HepG2 (cell line): ENCODE results near the gene GAPDH. TPM values are rescaled to one million over a fixed set of nuclear protein-coding genes. Genes with fewer than 3 reads are reported as not detected.

ENCODE experiments used
- EEA1 ChIP-seq: sonication (generic); formaldehyde crosslinking; IDR thresholded peaks from 2 replicates; pipeline ENCODE4 v1.5.1; 2020; ENCODE audit warnings: mild to moderate bottlenecking, missing genetic modification reagents, borderline replicate concordance
- ELF4 ChIP-seq: sonication (generic); formaldehyde crosslinking; IDR thresholded peaks from 2 replicates; pipeline ENCODE4 v1.5.0; 2020; ENCODE audit warnings: missing genetic modification reagents, mild to moderate bottlenecking, moderate library complexity, borderline replicate concordance
- NCOR1 ChIP-seq: fragments of 200-600 bp; sonication (generic); IDR thresholded peaks from 2 replicates; pipeline ENCODE4 v1.7.0; 2017; ENCODE audit warnings: antibody characterized with exemption, low read length, borderline replicate concordance
- SIN3A ChIP-seq: IDR thresholded peaks from 2 replicates; pipeline ENCODE4 v1.6.1; 2011; ENCODE audit warnings: low read depth, mild to moderate bottlenecking, control low read depth, low read length, borderline replicate concordance
- SNRNP70 ChIP-seq: fragments of 200-400 bp; formaldehyde crosslinking; IDR thresholded peaks from 2 replicates; pipeline ENCODE4 v1.6.1; 2017; ENCODE audit warnings: mild to moderate bottlenecking, low read depth, low read length, moderate library complexity
- ZBTB40 ChIP-seq, 2 experiments: fragments of 450-650 bp in 1 of 2; sonication (generic) in 1 of 2; formaldehyde crosslinking in 1 of 2; IDR thresholded peaks; 2 replicates each; pipeline versions ENCODE4 v1.6.1 to v1.8.0; 2016 to 2022; ENCODE audit warnings: antibody characterized with exemption in 1 of 2, mild to moderate bottlenecking in 1 of 2, missing genetic modification reagents in 1 of 2
- ZNF281 ChIP-seq: sonication (generic); formaldehyde crosslinking; IDR thresholded peaks from 2 replicates; pipeline ENCODE4 v1.4.0; 2020; ENCODE audit warnings: missing genetic modification reagents, borderline replicate concordance
- ZNF30 ChIP-seq: sonication (generic); formaldehyde crosslinking; IDR thresholded peaks from 2 replicates; pipeline ENCODE4 v1.5.0; 2020; ENCODE audit warnings: mild to moderate bottlenecking, missing genetic modification reagents
- ZNF451 ChIP-seq: sonication (generic); formaldehyde crosslinking; IDR thresholded peaks from 2 replicates; pipeline ENCODE4 v1.5.0; 2020; ENCODE audit warnings: mild to moderate bottlenecking, missing genetic modification reagents
- ZNF572 ChIP-seq: sonication (generic); formaldehyde crosslinking; IDR thresholded peaks from 2 replicates; pipeline ENCODE4 v1.5.1; 2020; ENCODE audit warnings: mild to moderate bottlenecking, missing genetic modification reagents
- ZNF576 ChIP-seq: sonication (generic); formaldehyde crosslinking; IDR thresholded peaks from 2 replicates; pipeline ENCODE4 v1.4.0; 2020; ENCODE audit warnings: mild to moderate bottlenecking, missing genetic modification reagents
- ZNF776 ChIP-seq: sonication (generic); formaldehyde crosslinking; IDR thresholded peaks from 2 replicates; pipeline ENCODE4 v1.4.0; 2020; ENCODE audit warnings: mild to moderate bottlenecking, missing genetic modification reagents
- ZNF792 ChIP-seq: IDR thresholded peaks from 2 replicates; pipeline ENCODE4 v1.6.1; 2016
- ZSCAN31 ChIP-seq: sonication (generic); formaldehyde crosslinking; IDR thresholded peaks from 2 replicates; pipeline ENCODE4 v1.5.0; 2020; ENCODE audit warnings: low read depth, mild to moderate bottlenecking, missing genetic modification reagents
- polyA plus RNA-seq, 8 experiments: library from polyadenylated mRNA; depleted of rRNA in 3 of 8; stranded (reverse) in 7 of 8; unstranded in 1 of 8; fragments of >200 nt; fragmentation: Illumina TruSeq in 4 of 8; extraction: Trizol in 4 of 8; gene quantifications; 2 replicates each; pipeline versions ENCODE4 v1.2.1 to v1.2.3, GENCODE V29; 2011 to 2016; ENCODE audit warnings: low read depth in 4 of 8, missing spikeins in 1 of 8, mixed read lengths in 1 of 8; ENCODE audit not compliant: insufficient read depth in 1 of 8
- total RNA-seq, 5 experiments: library from RNA; depleted of rRNA; stranded (reverse); fragments of >200 nt; fragmentation: Illumina TruSeq; extraction: Trizol; gene quantifications; 2 replicates each; pipeline ENCODE4 v1.2.3, GENCODE V29; 2016; ENCODE audit warnings: low read depth in 1 of 5

Gene GAPDH
- total and polyA plus RNA-seq, 2 of the 13 experiments (the other 11 are each of a cell fraction or from before 2014, with no cell fraction given): 3,038 to 12,722 TPM

- no peak for TF ChIP-seq ZNF281
- TF ChIP-seq ZBTB40 (IDR thresholded peaks at IDR 0.05): peak; percentile 85
- TF ChIP-seq ZBTB40 (CRISPR knock-in tag; IDR thresholded peaks at IDR 0.05): peak; percentile 41; the same call in 1 of the 2 replicates
- 0 out of 2 replicates have a peak, but pooled peaks have one; percentile 52 for TF ChIP-seq EEA1
- TF ChIP-seq ZNF30 (CRISPR knock-in tag): no peak
- peak; percentile 90 for TF ChIP-seq SIN3A
- peak; percentile 60; the same call in 1 of the 2 replicates for TF ChIP-seq ZSCAN31
- TF ChIP-seq ZNF576 (CRISPR knock-in tag): no peak
- peak; percentile 53; the same call in 1 of the 2 replicates for TF ChIP-seq ZNF572 (CRISPR knock-in tag)
- TF ChIP-seq ZNF776 (CRISPR knock-in tag): no peak
- TF ChIP-seq NCOR1: no peak
- peak; percentile 69 for TF ChIP-seq ZNF792 (CRISPR knock-in tag)
- TF ChIP-seq SNRNP70: no peak
- 0 out of 2 replicates have a peak, but pooled peaks have one; percentile 30 for TF ChIP-seq ELF4
- no peak for TF ChIP-seq ZNF451
Measured at GRCh38 chr12:6492838-6493496, 41.4 kb upstream of the GAPDH start, which contains the start of gene MRPL51 (continued).
